ENCODE measurements around the gene TLX1.

GRCh38 chr10:101130984-101131961, at the start of gene TLX1:
- no peak for TF ChIP-seq CTCF (IDR thresholded peaks at IDR 0.05; ENCODE audit: insufficient read depth, low read length, poor library complexity, severe bottlenecking)
- no peak for TF ChIP-seq EZH2phosphoT487 (conservative IDR thresholded peaks at IDR 0.05; ENCODE audit: low read length)

All from SU-DHL-6 (cell line).